PFSK-1 (cell line): ENCODE results near the gene NTMT2.

Experiments
- POLR2AphosphoS5 ChIP-seq: IDR thresholded peaks from 2 replicates; pipeline ENCODE4 v1.6.1; 2012; ENCODE audit warnings: low read depth, mild to moderate bottlenecking, control low read depth, low read length, moderate library complexity
- SIN3A ChIP-seq: IDR thresholded peaks from 2 replicates; pipeline ENCODE4 v1.6.1; 2012; ENCODE audit warnings: mild to moderate bottlenecking, low read length, moderate library complexity, borderline replicate concordance; ENCODE audit not compliant: insufficient read depth
- TAF1 ChIP-seq: IDR thresholded peaks from 2 replicates; pipeline ENCODE4 v1.6.1; 2012; ENCODE audit warnings: low read length, control low read depth, borderline replicate concordance; ENCODE audit not compliant: insufficient read depth

DNA sequence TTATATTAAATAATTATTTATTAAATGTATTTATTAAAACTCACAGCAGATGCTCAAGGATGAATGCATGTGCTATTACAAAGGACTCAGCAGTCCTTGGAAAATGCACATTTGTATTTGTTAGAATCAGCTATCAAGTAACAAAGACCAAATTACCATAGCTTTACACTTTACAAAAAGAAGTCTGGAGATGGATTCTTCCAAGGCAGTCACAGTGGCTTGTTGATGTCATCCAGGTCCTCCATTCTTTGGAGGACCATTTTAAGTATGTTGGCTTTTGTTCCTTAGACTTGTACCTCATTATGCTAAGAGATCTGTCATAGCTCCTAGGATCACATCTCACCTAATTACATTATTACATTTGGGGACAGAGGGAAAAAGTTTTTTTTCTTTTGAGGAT, 63.4 kb downstream of the NTMT2 start:
- no peak for TF ChIP-seq POLR2AphosphoS5
- TF ChIP-seq TAF1, result no peak
- no peak for TF ChIP-seq SIN3A
